Stimulated activated effector memory CD8-positive, alpha-beta T cell treated with anti-CD3 and anti-CD28 coated beads, Interleukin-12 subunit alpha, Interleukin-12 subunit beta, amount 100 ng/mL, for 72 hours (primary cell): ENCODE data around the gene DDX17.

ENCODE experiments used
- ATAC-seq: fragments of 150-1000 bp; cut with Tn5 transposase; 2 replicates; pipeline ENCODE4 v1.10.0; 2021
- DNase-seq, 2 donors: peaks; one replicate each; pipeline ENCODE4 v3.0.0; 2021 to 2022; ENCODE audit warnings: low spot score in 2 of 2
- H3K27ac Mint-ChIP-seq: one replicate; pipeline ENCODE4 v1.8.0; 2022; ENCODE audit warnings: mild to moderate bottlenecking, mixed read lengths
- H3K36me3 Mint-ChIP-seq: one replicate; pipeline ENCODE4 v1.8.0; 2022; ENCODE audit warnings: mild to moderate bottlenecking, mixed read lengths
- H3K4me1 Mint-ChIP-seq: one replicate; pipeline ENCODE4 v1.8.0; 2022; ENCODE audit warnings: mixed read lengths
- H3K4me3 Mint-ChIP-seq: one replicate; pipeline ENCODE4 v1.8.0; 2022; ENCODE audit warnings: mild to moderate bottlenecking, mixed read lengths
- H3K9me3 Mint-ChIP-seq: one replicate; pipeline ENCODE4 v1.8.0; 2022; ENCODE audit warnings: mixed read lengths

DDX17 gene

GRCh38 chr22:38451864-38452263, 54.2 kb downstream of the DDX17 start:
- Mint-ChIP-seq H3K4me3 (no peak overlapping the region), H3K4me1 (peaks cover 15% of the 10 kb centered on the region), H3K36me3 (no peaks in the 10 kb centered on the region), H3K9me3 (no peaks in the 10 kb centered on the region), H3K27ac (no peak overlapping the region)
- no peak for ATAC-seq
- no peak for DNase-seq

- ATAC-seq, result no peak
- Mint-ChIP-seq H3K36me3 (no peaks in the 10 kb centered on the region), H3K4me1 (peaks cover 10% of the 10 kb centered on the region), H3K27ac (no peak overlapping the region), H3K4me3 (no peak overlapping the region), H3K9me3 (no peaks in the 10 kb centered on the region)
- DNase-seq, result no peak
These were observed 54.7 kb downstream of the DDX17 start for GRCh38 chr22:38451404-38451803.

GRCh38 chr22:38450234-38450797, 55.8 kb downstream of the DDX17 start:
- no peak for DNase-seq
- Mint-ChIP-seq H3K36me3 (no peaks in the 10 kb centered on the region), H3K4me3 (no peak overlapping the region), H3K27ac (no peak overlapping the region), H3K4me1 (peaks cover 7% of the 10 kb centered on the region), H3K9me3 (no peaks in the 10 kb centered on the region)
- ATAC-seq, result no peak

GRCh38 chr22:38449776-38450175, 56.3 kb downstream of the DDX17 start:
- ATAC-seq (no peak), DNase-seq (no peak)
- Mint-ChIP-seq H3K9me3 (no peaks in the 10 kb centered on the region), H3K4me3 (no peak overlapping the region), H3K27ac (no peak overlapping the region), H3K4me1 (peaks cover 7% of the 10 kb centered on the region), H3K36me3 (no peaks in the 10 kb centered on the region)

- no peak for DNase-seq
- Mint-ChIP-seq H3K4me1 (peaks cover 3% of the 10 kb centered on the region), H3K36me3 (no peaks in the 10 kb centered on the region), H3K4me3 (no peak overlapping the region), H3K27ac (no peak overlapping the region), H3K9me3 (no peaks in the 10 kb centered on the region)
- ATAC-seq, result no peak
These were observed 57.0 kb downstream of the DDX17 start for GRCh38 chr22:38448945-38449745.

- H3K36me3 Mint-ChIP-seq, result no peaks in the 10 kb centered on the region
- ATAC-seq, result no peak
These were observed 60.0 kb downstream of the DDX17 start for GRCh38 chr22:38446018-38446601.

GRCh38 chr22:38444783-38445182, 61.3 kb downstream of the DDX17 start:
- H3K9me3 Mint-ChIP-seq, result no peaks in the 10 kb centered on the region
- H3K27ac Mint-ChIP-seq, result no peak overlapping the region
- no peaks in the 10 kb centered on the region for H3K36me3 Mint-ChIP-seq
- H3K4me1 Mint-ChIP-seq, result no peaks in the 10 kb centered on the region
- ATAC-seq, result no peak
- H3K4me3 Mint-ChIP-seq, result no peak overlapping the region
- no peak for DNase-seq

More at GRCh38 chr22:38446018-38446601, 60.0 kb downstream of the DDX17 start:
- H3K4me1 Mint-ChIP-seq, result no peaks in the 10 kb centered on the region
- DNase-seq, result no peak
- H3K4me3 Mint-ChIP-seq, result no peak overlapping the region
- H3K27ac Mint-ChIP-seq, result no peak overlapping the region
- no peaks in the 10 kb centered on the region for H3K9me3 Mint-ChIP-seq

- Mint-ChIP-seq H3K9me3 (no peaks in the 10 kb centered on the region), H3K4me3 (no peak overlapping the region), H3K36me3 (no peaks in the 10 kb centered on the region), H3K27ac (no peak overlapping the region), H3K4me1 (no peaks in the 10 kb centered on the region)
- no peak for ATAC-seq
- no peak for DNase-seq
These were observed 62.2 kb downstream of the DDX17 start for GRCh38 chr22:38443628-38444521.

- no peaks in the 10 kb centered on the region for H3K4me1 Mint-ChIP-seq
- H3K27ac Mint-ChIP-seq, result no peak overlapping the region
- DNase-seq (no peak), ATAC-seq (peak; percentile 22)
- no peak overlapping the region for H3K4me3 Mint-ChIP-seq
- H3K36me3 Mint-ChIP-seq, result no peaks in the 10 kb centered on the region
- H3K9me3 Mint-ChIP-seq, result no peaks in the 10 kb centered on the region
These were observed 63.0 kb downstream of the DDX17 start for GRCh38 chr22:38442967-38443627.

GRCh38 chr22:38441620-38442287, 64.4 kb downstream of the DDX17 start:
- no peak overlapping the region for H3K27ac Mint-ChIP-seq
- no peaks in the 10 kb centered on the region for H3K4me1 Mint-ChIP-seq
- no peaks in the 10 kb centered on the region for H3K9me3 Mint-ChIP-seq
- H3K4me3 Mint-ChIP-seq, result no peak overlapping the region
- peak; percentile 14 for ATAC-seq
- DNase-seq, result no peak
- no peaks in the 10 kb centered on the region for H3K36me3 Mint-ChIP-seq

GRCh38 chr22:38440747-38441350, 65.3 kb downstream of the DDX17 start:
- H3K36me3 Mint-ChIP-seq, result no peaks in the 10 kb centered on the region
- H3K27ac Mint-ChIP-seq, result no peak overlapping the region
- no peak overlapping the region for H3K4me3 Mint-ChIP-seq
- no peaks in the 10 kb centered on the region for H3K9me3 Mint-ChIP-seq
- DNase-seq, result no peak
- no peaks in the 10 kb centered on the region for H3K4me1 Mint-ChIP-seq
- no peak for ATAC-seq

- ATAC-seq, result no peak
- no peak for DNase-seq
- Mint-ChIP-seq H3K36me3 (no peaks in the 10 kb centered on the region), H3K27ac (no peak overlapping the region), H3K4me3 (no peak overlapping the region), H3K9me3 (no peaks in the 10 kb centered on the region), H3K4me1 (no peaks in the 10 kb centered on the region)
These were observed 68.7 kb downstream of the DDX17 start for GRCh38 chr22:38437416-38437815.

- no peak overlapping the region for H3K27ac Mint-ChIP-seq
- no peaks in the 10 kb centered on the region for H3K4me1 Mint-ChIP-seq
- no peak overlapping the region for H3K4me3 Mint-ChIP-seq
- no peaks in the 10 kb centered on the region for H3K9me3 Mint-ChIP-seq
- no peak for DNase-seq
- ATAC-seq, result no peak
- H3K36me3 Mint-ChIP-seq, result no peaks in the 10 kb centered on the region
These were observed 69.3 kb downstream of the DDX17 start for GRCh38 chr22:38436629-38437395.
